Activated CD4-positive, alpha-beta T cell treated with anti-CD3 and anti-CD28 coated beads, Interleukin-10, Interleukin-2, amounts not matched to agents 100 ng/mL and 50 ng/mL, durations not matched to agents 16 hours and 8 hours (primary cell): ENCODE results near the gene NLGN1.

Source experiments
- DNase-seq: peaks from one replicate; pipeline ENCODE4 v3.0.0-alpha.2; 2020

The NLGN1 gene

DNA sequence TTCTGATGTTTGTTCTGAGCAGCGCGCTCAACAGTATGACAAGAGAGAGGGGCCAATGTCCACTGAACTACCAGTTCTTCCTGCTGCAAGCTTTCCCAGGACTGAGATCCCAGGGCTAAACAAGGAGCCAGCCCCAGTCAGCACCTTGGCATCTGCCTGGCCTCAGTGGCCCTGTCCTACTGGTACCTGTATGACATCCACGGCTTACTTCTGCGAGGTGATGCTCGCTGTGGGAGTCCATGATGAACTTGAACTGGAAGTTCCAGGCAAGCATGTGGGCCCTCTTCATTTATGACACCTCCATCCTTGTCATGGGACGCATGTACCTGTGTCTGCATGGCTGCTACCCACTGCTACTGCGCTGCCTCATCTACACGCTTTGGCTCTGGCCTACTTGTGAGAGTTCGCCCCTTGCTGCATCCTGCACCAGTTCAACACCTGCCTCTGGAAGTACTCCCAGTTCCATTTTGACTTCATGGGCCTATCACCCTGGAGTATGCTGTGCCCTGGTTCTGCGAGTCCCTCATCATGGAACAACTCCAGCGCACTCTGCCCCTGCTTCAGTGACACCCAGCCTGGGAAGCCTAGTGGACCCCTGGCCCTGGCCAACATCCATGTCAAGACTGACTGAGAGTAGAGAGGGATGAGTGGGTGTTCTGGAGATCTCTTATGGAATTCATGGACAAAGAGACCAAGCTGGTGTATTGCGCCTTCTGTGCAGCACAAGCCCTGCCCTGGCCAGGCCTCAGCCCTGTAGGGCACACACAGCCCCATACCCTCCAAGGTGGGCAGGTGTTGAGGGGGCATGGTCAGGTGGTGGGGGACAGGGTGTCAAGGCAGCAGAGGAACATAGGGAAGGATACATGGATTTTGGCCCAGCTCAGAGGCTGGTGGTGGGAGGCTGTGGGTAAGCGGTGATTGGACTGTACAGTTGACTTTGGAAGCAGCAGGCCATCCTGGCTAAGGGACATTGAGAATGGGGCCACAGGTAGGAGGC is 246.8 kb downstream of the NLGN1 start:
- no peak for DNase-seq

- no peak for DNase-seq
Observed at GRCh38 chr3:173650596-173650995, 253.1 kb downstream of the NLGN1 start.

- DNase-seq: no peak
Observed at GRCh38 chr3:173652093-173652492, 254.5 kb downstream of the NLGN1 start.

- DNase-seq: no peak
Observed at GRCh38 chr3:173653781-173654180, 256.2 kb downstream of the NLGN1 start.

- DNase-seq: no peak
Observed at GRCh38 chr3:173659972-173660371, 262.4 kb downstream of the NLGN1 start.

GRCh38 chr3:173660645-173661299 is 263.2 kb downstream of the NLGN1 start:
- no peak for DNase-seq

DNA sequence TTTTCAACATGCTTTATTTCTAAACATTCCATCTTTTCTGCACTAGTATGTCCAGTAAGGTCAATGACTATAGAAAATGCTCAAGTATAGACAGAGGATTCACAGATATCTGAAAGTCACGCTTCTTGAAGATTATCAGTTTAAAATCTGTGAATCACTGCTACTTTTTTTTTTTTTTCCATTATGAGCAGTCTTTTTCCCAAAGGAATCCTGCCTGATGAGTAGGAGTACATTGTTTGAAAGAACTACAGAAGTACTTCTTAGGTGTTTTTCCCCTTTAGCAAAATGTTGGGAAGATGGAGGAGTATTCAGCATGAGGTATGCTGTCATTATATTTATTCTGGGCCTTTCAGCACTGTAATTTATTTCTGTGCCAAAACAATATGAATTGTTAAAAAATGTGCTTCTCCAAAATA is 266.2 kb downstream of the NLGN1 start:
- DNase-seq: no peak

- no peak for DNase-seq
Observed at GRCh38 chr3:173676094-173676493, 278.6 kb downstream of the NLGN1 start.

DNA sequence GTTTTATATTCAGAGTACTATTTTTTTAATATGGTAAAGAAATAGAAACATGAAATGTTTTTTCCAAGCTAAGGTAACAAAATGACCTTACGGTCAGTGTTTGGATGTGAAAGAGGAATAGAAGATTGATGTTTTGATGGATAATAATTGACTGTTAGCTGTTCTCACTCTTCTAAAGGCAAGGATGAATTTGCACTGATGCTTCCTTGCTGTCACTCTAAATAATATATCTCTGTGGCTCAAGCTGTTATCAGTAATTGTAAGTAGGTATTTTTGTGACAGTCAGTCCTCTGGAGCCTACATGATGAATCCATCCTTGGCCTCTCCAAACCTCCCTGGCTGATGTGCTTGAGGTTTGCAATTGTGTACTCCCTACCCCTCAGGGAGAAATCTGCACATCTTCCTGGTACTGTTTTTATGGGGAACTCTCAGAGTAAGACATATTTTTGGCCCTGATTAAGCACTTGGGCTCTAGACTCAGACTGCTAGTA is 283.7 kb downstream of the NLGN1 start:
- no peak for DNase-seq

DNA sequence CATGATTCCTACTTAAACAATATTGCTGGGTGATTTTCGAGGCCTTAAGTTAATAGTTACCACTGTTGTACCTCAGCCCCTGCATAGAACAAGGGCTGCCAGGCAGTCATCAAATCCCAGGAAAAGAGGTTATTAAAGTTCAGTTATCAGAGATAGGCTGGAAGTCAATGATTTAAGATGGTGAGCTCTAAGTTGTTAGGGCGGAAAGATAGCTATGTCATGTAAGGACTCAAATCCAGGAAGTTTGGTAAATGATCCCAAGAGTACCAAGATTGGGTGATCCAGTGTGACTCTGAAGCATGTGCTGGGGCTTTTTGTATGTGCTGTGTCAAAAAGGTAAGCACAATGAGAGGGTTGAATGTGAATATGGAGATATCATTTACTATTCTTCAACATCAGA is 287.9 kb downstream of the NLGN1 start:
- no peak for DNase-seq

GRCh38 chr3:173688216-173688842 is 290.8 kb downstream of the NLGN1 start:
- DNase-seq: no peak

GRCh38 chr3:173690542-173691180 is 293.1 kb downstream of the NLGN1 start:
- no peak for DNase-seq

- DNase-seq: no peak
Observed at GRCh38 chr3:173699353-173699752, 301.8 kb downstream of the NLGN1 start.

DNA sequence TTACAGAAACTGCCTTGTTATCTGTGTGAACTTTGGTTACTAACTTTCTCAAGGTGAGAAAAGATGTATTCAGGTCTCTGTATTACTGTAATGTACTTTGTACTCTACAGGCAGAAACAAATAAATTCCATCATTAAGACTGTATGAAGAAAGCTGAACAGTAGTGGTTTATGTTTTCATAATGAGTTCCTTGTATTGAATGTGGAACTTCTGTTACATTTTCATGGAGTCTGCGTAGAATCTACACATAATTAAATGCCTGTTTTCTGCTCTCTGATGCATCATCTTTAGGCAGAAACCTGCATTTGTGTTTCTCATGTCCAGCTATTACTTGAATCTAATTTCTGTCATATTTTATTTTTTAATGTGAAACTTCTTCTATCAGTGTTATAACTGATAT is 302.8 kb downstream of the NLGN1 start:
- no peak for DNase-seq

DNA sequence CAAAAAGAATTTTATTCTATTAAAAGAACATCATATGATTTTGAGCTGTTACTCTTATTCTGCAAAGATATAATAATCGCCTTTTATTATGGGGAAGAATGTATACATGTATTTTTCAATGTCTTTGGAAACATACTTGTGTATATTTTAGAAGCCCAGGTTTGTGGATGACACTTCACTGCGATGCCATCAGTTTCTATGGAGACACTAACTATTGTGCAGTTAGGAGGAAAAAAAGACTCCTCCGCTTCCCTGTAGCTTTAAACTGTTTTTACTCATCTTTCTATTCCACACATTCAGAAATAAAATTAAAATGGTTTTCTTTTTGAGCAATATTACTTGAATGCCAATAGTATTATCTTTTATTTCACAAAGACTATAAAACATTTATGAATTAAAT is 305.0 kb downstream of the NLGN1 start:
- DNase-seq: no peak

GRCh38 chr3:173703771-173704170 is 306.2 kb downstream of the NLGN1 start:
- no peak for DNase-seq

- no peak for DNase-seq
Observed at GRCh38 chr3:173706630-173707029, 309.1 kb downstream of the NLGN1 start.

DNA sequence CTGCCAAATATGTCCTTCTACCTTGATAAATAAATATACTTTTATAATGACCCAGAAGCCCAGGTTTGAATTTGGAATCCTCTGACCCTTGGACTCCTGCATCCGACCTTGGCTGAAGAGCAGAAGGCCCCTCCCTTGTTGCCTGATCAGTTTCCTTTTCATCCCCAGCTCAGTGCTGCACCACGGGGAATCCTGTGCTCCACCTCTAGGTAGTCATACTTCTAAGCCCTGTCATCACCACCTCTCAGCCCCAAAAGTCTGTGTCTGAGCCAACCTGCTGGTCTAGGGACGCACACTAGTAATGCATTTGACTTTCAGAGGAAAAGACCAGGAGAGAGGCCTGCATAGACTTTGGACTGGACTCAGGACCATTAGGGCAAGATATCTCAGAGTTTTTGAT is 310.6 kb downstream of the NLGN1 start:
- DNase-seq: no peak

- no peak for DNase-seq
Observed at GRCh38 chr3:173709026-173709425, 311.5 kb downstream of the NLGN1 start.

GRCh38 chr3:173711619-173712018 is 314.1 kb downstream of the NLGN1 start:
- no peak for DNase-seq

GRCh38 chr3:173719585-173719984 is 322.0 kb downstream of the NLGN1 start:
- DNase-seq: no peak

DNA sequence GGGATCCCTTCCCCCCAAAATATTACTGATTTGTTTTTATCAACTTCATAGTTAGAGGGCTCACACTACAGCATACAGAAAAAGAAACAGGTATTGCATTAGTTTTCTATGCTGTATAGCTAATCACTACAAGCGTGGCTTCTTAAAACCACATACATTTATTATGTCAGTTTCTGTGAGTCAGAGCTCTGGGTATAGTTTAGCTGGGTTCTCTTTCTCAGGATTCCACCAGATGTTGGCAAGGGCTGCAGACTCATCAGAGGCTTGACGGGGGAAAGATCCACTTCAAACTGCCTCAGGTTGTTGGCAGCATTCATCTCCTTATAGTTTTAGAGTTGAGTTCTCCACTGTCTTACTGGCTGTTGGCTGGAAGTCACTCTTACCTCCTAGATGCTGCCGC is 328.0 kb downstream of the NLGN1 start:
- no peak for DNase-seq

GRCh38 chr3:173730391-173730790 is 332.8 kb downstream of the NLGN1 start:
- no peak for DNase-seq
